Measurements from ENCODE around the gene CACNA1C. TPM values are rescaled to one million over a fixed set of nuclear protein-coding genes. Genes with fewer than 3 reads are reported as not detected.

Gene CACNA1C
- total RNA-seq, 2 experiments from 2014 or later = 0.69 to 1.4 TPM

DNA sequence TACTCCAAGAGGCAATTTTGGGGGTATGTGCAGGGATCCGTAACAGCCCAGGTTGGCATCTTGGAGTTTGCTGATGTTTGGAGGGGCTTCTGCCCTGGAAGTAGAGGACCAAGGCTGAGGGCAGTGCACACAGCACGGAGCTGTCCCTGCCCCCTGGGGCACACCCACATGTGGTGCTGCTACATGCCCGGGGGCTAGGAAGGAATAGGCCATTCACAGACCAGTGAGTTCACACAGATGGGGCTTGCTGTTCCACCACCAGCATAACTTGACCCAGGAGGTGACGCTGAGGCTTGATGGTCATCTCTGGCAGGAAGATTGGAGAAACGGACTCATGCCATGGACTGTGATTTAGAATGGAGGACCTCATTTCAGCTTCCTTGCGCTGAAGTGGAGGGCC is 510.9 kb downstream of the CACNA1C start:
- POLR2A ChIA-PET = no interaction called here
- intact Hi-C loops (cut with micrococcal nuclease; ENCODE audit: unreplicated experiment) = no loop called here
- Histone ChIP-seq H4K20me1 (ENCODE audit: insufficient read depth, low read length) (no peaks in the 10 kb centered on the region), H3K27ac (ENCODE audit: low read depth, low read length, poor library complexity, severe bottlenecking) (no peak overlapping the region), H3K4me2 (ENCODE audit: low read length) (no peak overlapping the region), H3K79me2 (ENCODE audit: insufficient read depth, low read depth, low read length) (no peaks in the 10 kb centered on the region), H3K4me1 (ENCODE audit: insufficient read depth, low read length, poor library complexity, severe bottlenecking) (no peaks in the 10 kb centered on the region), H3K9me2 (ENCODE audit: insufficient read depth, low read length) (no peaks in the 10 kb centered on the region), H3K9me3 (ENCODE audit: low read length) (no peaks in the 10 kb centered on the region), H2AFZ (ENCODE audit: low read length) (no peak overlapping the region), H3K36me3 (ENCODE audit: insufficient read depth, low read length) (no peaks in the 10 kb centered on the region), H3K4me3 (ENCODE audit: low read depth, low read length, poor library complexity, severe bottlenecking) (no peak overlapping the region)
- no TSS peak for BruUV-seq (replicated peaks)
- CTCF ChIA-PET (ENCODE audit: unreplicated experiment) = no interaction called here
- no peak for TF ChIP-seq EZH2phosphoT487 (IDR thresholded peaks at IDR 0.05; ENCODE audit: borderline replicate concordance, low read depth, low read length)
- TF ChIP-seq, protein P1, sequence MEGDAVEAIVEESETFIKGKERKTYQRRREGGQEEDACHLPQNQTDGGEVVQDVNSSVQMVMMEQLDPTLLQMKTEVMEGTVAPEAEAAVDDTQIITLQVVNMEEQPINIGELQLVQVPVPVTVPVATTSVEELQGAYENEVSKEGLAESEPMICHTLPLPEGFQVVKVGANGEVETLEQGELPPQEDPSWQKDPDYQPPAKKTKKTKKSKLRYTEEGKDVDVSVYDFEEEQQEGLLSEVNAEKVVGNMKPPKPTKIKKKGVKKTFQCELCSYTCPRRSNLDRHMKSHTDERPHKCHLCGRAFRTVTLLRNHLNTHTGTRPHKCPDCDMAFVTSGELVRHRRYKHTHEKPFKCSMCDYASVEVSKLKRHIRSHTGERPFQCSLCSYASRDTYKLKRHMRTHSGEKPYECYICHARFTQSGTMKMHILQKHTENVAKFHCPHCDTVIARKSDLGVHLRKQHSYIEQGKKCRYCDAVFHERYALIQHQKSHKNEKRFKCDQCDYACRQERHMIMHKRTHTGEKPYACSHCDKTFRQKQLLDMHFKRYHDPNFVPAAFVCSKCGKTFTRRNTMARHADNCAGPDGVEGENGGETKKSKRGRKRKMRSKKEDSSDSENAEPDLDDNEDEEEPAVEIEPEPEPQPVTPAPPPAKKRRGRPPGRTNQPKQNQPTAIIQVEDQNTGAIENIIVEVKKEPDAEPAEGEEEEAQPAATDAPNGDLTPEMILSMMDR (conservative IDR thresholded peaks at IDR 0.05; ENCODE audit: low read length) = no peak
- no peak for DNase-seq (ENCODE audit: low spot score)

- ChIA-PET CTCF (ENCODE audit: unreplicated experiment) (no interaction called here), POLR2A (no interaction called here)
- Histone ChIP-seq H3K79me2 (ENCODE audit: insufficient read depth, low read depth, low read length) (no peaks in the 10 kb centered on the region), H2AFZ (ENCODE audit: low read length) (no peak overlapping the region), H3K4me3 (ENCODE audit: low read depth, low read length, poor library complexity, severe bottlenecking) (no peak overlapping the region), H3K4me2 (ENCODE audit: low read length) (no peak overlapping the region), H3K9me3 (ENCODE audit: low read length) (no peaks in the 10 kb centered on the region), H3K9me2 (ENCODE audit: insufficient read depth, low read length) (no peaks in the 10 kb centered on the region), H4K20me1 (ENCODE audit: insufficient read depth, low read length) (no peaks in the 10 kb centered on the region), H3K27ac (ENCODE audit: low read depth, low read length, poor library complexity, severe bottlenecking) (no peak overlapping the region), H3K36me3 (ENCODE audit: insufficient read depth, low read length) (no peaks in the 10 kb centered on the region), H3K4me1 (ENCODE audit: insufficient read depth, low read length, poor library complexity, severe bottlenecking) (no peaks in the 10 kb centered on the region)
- DNase-seq (ENCODE audit: low spot score) = no peak
- intact Hi-C loops (cut with micrococcal nuclease; ENCODE audit: unreplicated experiment) = no loop called here
- TF ChIP-seq, protein P1 (conservative IDR thresholded peaks at IDR 0.05; ENCODE audit: low read length) = no peak
- no peak for TF ChIP-seq EZH2phosphoT487 (IDR thresholded peaks at IDR 0.05; ENCODE audit: borderline replicate concordance, low read depth, low read length)
- no TSS peak for BruUV-seq (replicated peaks)
Measured at GRCh38 chr12:2566161-2566560, 513.4 kb downstream of the CACNA1C start.

GRCh38 chr12:2567711-2568110 is 514.9 kb downstream of the CACNA1C start:
- no peak for DNase-seq (ENCODE audit: low spot score)
- H2AFZ ChIP-seq (ENCODE audit: low read length) = no peak overlapping the region
- BruUV-seq (replicated peaks) = no TSS peak
- TF ChIP-seq, protein P1 (conservative IDR thresholded peaks at IDR 0.05; ENCODE audit: low read length) = no peak
- no peak for TF ChIP-seq EZH2phosphoT487 (IDR thresholded peaks at IDR 0.05; ENCODE audit: borderline replicate concordance, low read depth, low read length)
- intact Hi-C loops (cut with micrococcal nuclease; ENCODE audit: unreplicated experiment) = no loop called here
- ChIA-PET CTCF (ENCODE audit: unreplicated experiment) (no interaction called here), POLR2A (no interaction called here)
- no peaks in the 10 kb centered on the region for H3K9me2 ChIP-seq (ENCODE audit: insufficient read depth, low read length)
- no peaks in the 10 kb centered on the region for H3K4me1 ChIP-seq (ENCODE audit: insufficient read depth, low read length, poor library complexity, severe bottlenecking)
- H4K20me1 ChIP-seq (ENCODE audit: insufficient read depth, low read length) = no peaks in the 10 kb centered on the region
- no peak overlapping the region for H3K27ac ChIP-seq (ENCODE audit: low read depth, low read length, poor library complexity, severe bottlenecking)
- no peaks in the 10 kb centered on the region for H3K36me3 ChIP-seq (ENCODE audit: insufficient read depth, low read length)
- no peak overlapping the region for H3K4me3 ChIP-seq (ENCODE audit: low read depth, low read length, poor library complexity, severe bottlenecking)
- no peak overlapping the region for H3K4me2 ChIP-seq (ENCODE audit: low read length)
- no peaks in the 10 kb centered on the region for H3K9me3 ChIP-seq (ENCODE audit: low read length)
- no peaks in the 10 kb centered on the region for H3K79me2 ChIP-seq (ENCODE audit: insufficient read depth, low read depth, low read length)
